ENCODE measurements around the gene TSPYL6. TPM values are rescaled to one million over a fixed set of nuclear protein-coding genes. Genes with fewer than 3 reads are reported as not detected.

The TSPYL6 gene
- total RNA-seq, 1 donor from 2014 or later: not detected

DNA sequence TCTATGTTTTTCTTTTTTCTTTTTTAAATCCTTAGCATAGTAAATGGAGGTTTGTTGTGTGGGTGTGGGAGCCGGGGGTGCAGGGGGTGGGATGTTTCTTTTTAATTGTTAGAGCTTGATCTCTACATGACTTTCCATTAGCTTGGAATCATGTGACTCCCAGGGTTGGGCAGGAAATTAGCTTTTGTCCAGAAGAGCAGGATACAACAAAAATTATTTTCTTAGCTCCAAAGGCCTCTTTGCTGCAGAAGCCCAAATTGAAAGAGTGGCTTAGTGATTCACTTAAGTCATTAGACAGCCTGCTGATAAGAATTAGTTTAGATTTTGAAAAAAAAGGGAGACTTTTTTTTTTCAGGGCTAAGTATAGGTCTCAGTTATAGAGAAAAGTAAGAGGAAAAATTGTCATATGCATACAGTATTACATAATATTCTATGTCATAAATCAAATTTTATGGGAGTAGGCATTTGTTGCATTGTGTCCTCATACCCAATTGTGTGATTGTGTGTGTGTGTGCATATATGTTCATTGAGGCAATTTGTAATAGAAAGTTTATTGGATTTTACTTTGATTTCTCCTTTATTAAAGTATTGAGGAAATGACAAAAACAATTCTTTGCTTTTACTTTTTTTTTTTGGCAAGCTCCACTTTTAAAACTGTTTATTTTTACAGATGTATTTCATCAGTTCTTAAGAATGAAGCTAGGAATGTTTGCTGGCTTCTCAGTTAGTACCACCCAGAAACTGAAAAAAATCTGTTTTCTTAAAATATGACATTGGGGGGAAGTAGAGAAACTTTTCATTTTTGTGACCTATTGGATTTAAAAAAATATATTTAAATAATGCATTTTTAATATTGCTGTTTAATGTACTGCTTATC lies 47.4 kb downstream of the TSPYL6 start:
- intact Hi-C loops (cut with DNase I): loop anchor here (2.0 to 5.0 kb wide), 3 partner anchors 124 to 314 kb away; a partner anchor contains a TSS
- DNase-seq (ENCODE audit: missing footprints): no peak
- peak; percentile 3 for ATAC-seq

DNA sequence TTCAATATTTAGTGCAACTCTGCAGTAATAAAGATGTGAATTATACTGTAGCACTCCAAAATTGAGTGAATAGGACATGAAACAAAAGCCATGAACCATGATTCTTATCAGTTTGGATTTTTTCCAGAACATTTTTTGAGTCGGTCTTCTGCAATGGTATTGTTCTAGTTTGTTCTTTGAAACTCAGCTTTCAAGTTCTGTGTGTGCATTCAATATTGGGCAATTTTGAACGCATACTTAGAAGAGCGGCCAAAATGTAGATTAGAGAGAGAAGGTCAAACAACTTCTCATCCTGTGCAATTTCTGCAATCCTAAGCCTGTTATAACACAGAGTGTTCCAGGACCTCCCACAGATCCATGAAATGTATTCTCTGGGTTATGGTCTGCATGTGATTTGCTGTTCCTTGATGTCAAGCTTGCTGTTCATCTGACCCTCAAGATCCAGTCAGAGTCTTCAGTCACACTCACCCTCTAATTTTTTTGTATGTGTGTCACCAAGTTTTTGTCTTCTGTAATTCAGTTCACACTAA lies 48.3 kb downstream of the TSPYL6 start:
- intact Hi-C loops (cut with DNase I): loop anchor here (2.0 to 5.0 kb wide), 3 partner anchors 125 to 315 kb away; a partner anchor contains a TSS
- ATAC-seq: peak; percentile 24

DNA sequence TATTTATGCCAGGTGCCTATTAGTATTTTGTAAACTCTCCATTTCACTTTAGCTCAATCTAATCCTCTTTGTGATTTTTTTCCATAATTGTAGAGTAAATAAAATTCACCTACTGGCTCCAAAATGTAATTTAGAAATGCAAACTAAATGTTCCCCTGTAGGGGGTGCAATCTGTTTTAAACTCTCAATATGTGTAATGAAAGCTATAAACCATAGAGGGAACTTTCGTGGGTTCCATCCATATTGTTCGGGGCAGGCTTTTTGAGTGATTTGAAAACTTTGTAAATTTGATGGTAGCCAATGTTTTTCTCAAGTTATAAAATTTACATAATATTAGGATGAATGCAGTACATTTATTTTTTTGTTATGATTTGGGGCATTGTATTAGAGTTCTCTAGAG lies 49.4 kb downstream of the TSPYL6 start:
- intact Hi-C loops (cut with DNase I): loop anchor here (5.0 kb wide), 2 partner anchors 126 to 316 kb away; a partner anchor contains a TSS
- DNase-seq (ENCODE audit: missing footprints) (no peak), ATAC-seq (no peak)

More for the DNA sequence above, 48.3 kb downstream of the TSPYL6 start:
- DNase-seq (ENCODE audit: missing footprints): no peak

DNA sequence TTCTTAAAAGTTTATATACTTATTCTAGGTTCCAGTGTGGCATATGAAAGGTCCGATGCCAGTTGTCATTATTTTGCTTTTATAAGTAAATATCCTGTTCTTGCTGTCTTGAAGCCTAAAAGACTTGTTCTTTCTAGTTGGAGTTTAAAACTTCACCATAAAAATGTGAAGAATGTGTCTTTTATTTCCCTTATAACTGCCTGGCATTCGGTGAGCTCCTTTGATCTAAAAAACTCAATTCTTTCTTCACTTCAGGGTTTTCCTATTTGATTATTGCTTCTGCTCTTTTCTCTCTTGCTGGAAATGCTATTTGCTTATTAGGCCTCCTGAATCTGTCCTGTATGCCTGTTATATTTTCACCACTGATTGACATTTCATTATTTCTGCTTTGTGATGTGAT lies 51.6 kb downstream of the TSPYL6 start:
- intact Hi-C loops (cut with DNase I): no loop called here
- no peak for DNase-seq (ENCODE audit: missing footprints)
- ATAC-seq: no peak

Other genes with a start within 250 kb of the TSPYL6 start
- gene ACYP2, start 140.6 kb downstream of the TSPYL6 start, total RNA-seq: 62.6 TPM
- 439 TPM for gene SPTBN1, start 200.1 kb upstream of the TSPYL6 start, total RNA-seq